Measurements from ENCODE around the gene POU3F3.
A peak's percentile ranks its signal among the peaks of the same experiment; 100 is the strongest.

The POU3F3 gene

GRCh38 chr2:104840893-104841585 is 12.9 kb upstream of the POU3F3 start:
- TF ChIP-seq GATA1 (IDR thresholded peaks at IDR 0.05; ENCODE audit: low read depth, low read length) (no peak), POLR2A (IDR thresholded peaks at IDR 0.05; ENCODE audit: low read length) (no peak)
- DNase-seq = no peak

GRCh38 chr2:104841744-104842143 is 12.2 kb upstream of the POU3F3 start:
- TF ChIP-seq GATA1 (IDR thresholded peaks at IDR 0.05; ENCODE audit: low read depth, low read length) = no peak
- TF ChIP-seq POLR2A (IDR thresholded peaks at IDR 0.05; ENCODE audit: low read length) = no peak
- DNase-seq = no peak

GRCh38 chr2:104844807-104845551 is 8.9 kb upstream of the POU3F3 start:
- TF ChIP-seq GATA1 (IDR thresholded peaks at IDR 0.05; ENCODE audit: low read depth, low read length) (no peak), POLR2A (IDR thresholded peaks at IDR 0.05; ENCODE audit: low read length) (no peak)
- DNase-seq = no peak

- TF ChIP-seq POLR2A (IDR thresholded peaks at IDR 0.05; ENCODE audit: low read length) = no peak
- no peak for TF ChIP-seq GATA1 (IDR thresholded peaks at IDR 0.05; ENCODE audit: low read depth, low read length)
- no peak for DNase-seq
Measured at GRCh38 chr2:104845552-104845931, 8.4 kb upstream of the POU3F3 start.

- TF ChIP-seq GATA1 (IDR thresholded peaks at IDR 0.05; ENCODE audit: low read depth, low read length) (no peak), POLR2A (IDR thresholded peaks at IDR 0.05; ENCODE audit: low read length) (no peak)
- DNase-seq = no peak
Measured at GRCh38 chr2:104845946-104846785, 7.7 kb upstream of the POU3F3 start.

GRCh38 chr2:104846786-104847585 is 6.9 kb upstream of the POU3F3 start:
- no peak for TF ChIP-seq POLR2A (IDR thresholded peaks at IDR 0.05; ENCODE audit: low read length)
- no peak for TF ChIP-seq GATA1 (IDR thresholded peaks at IDR 0.05; ENCODE audit: low read depth, low read length)
- no peak for DNase-seq

GRCh38 chr2:104847586-104848160 is 6.2 kb upstream of the POU3F3 start:
- TF ChIP-seq GATA1 (IDR thresholded peaks at IDR 0.05; ENCODE audit: low read depth, low read length) (no peak), POLR2A (IDR thresholded peaks at IDR 0.05; ENCODE audit: low read length) (no peak)
- no peak for DNase-seq

- no peak for DNase-seq
Measured at GRCh38 chr2:104848526-104848925, 5.4 kb upstream of the POU3F3 start.

GRCh38 chr2:104849101-104849500 is 4.8 kb upstream of the POU3F3 start:
- DNase-seq = no peak
- TF ChIP-seq POLR2A (IDR thresholded peaks at IDR 0.05; ENCODE audit: low read length) (no peak), GATA1 (IDR thresholded peaks at IDR 0.05; ENCODE audit: low read depth, low read length) (no peak)

More at GRCh38 chr2:104848526-104848925, 5.4 kb upstream of the POU3F3 start:
- TF ChIP-seq GATA1 (IDR thresholded peaks at IDR 0.05; ENCODE audit: low read depth, low read length) = no peak
- no peak for TF ChIP-seq POLR2A (IDR thresholded peaks at IDR 0.05; ENCODE audit: low read length)

GRCh38 chr2:104849618-104850141 is 4.2 kb upstream of the POU3F3 start:
- no peak for TF ChIP-seq GATA1 (IDR thresholded peaks at IDR 0.05; ENCODE audit: low read depth, low read length)
- TF ChIP-seq POLR2A (IDR thresholded peaks at IDR 0.05; ENCODE audit: low read length) = no peak
- DNase-seq = peak; percentile 58 to 74

- no peak for DNase-seq
- TF ChIP-seq POLR2A (IDR thresholded peaks at IDR 0.05; ENCODE audit: low read length) = no peak
- TF ChIP-seq GATA1 (IDR thresholded peaks at IDR 0.05; ENCODE audit: low read depth, low read length) = no peak
Measured at GRCh38 chr2:104850361-104851290, 3.3 kb upstream of the POU3F3 start.

All from erythroblast (primary cell).